ENCODE measurements around the gene RFX3. TPM values are rescaled to one million over a fixed set of nuclear protein-coding genes. Genes with fewer than 3 reads are reported as not detected.
"Not testable (repeated sequence)": the region's sequence is repeated elsewhere in the genome, so short reads cannot be mapped to it uniquely, and the experiment has no call there.

Gene RFX3
- total RNA-seq, 1 experiment from 2014 or later = 0.60 TPM

DNA sequence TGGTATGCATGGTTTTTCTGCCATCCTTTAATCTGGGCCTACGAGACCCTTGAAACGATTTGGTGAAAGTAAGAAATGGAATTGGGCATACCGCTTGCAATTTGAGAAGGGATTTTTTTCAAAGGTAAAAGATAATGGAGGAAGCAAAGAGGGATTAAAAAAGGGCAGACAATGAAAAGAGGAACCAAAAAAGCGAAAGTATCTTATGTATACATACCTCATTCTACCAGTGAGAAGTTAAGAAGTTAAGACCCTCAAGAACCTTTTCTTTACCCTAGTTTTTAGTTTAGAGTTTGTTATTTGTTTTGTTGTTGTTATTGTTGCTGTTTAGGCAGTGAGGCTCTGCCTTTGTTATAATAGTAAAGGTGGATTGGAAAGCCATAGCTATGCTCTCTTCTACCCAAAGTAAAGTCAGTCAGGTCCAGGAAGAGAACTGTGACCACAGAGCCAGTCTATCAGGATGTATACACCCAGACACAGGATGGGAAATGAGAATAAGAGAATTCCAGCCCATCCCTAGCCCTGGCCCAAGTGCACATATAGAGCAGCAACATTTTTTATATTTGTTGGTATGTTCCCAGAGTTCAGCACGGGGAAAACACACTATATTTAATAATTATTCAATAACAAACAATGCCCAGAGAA, 166.6 kb downstream of the RFX3 start:
- no peak for DNase-seq (ENCODE audit: low spot score)

- no peak for DNase-seq (ENCODE audit: low spot score)
These were observed 177.6 kb downstream of the RFX3 start for GRCh38 chr9:3348169-3348568.

- DNase-seq (ENCODE audit: low spot score) = no peak
These were observed 179.3 kb downstream of the RFX3 start for GRCh38 chr9:3346549-3346948.

- no peak for DNase-seq (ENCODE audit: low spot score)
These were observed 182.1 kb downstream of the RFX3 start for GRCh38 chr9:3343671-3344070.

DNA sequence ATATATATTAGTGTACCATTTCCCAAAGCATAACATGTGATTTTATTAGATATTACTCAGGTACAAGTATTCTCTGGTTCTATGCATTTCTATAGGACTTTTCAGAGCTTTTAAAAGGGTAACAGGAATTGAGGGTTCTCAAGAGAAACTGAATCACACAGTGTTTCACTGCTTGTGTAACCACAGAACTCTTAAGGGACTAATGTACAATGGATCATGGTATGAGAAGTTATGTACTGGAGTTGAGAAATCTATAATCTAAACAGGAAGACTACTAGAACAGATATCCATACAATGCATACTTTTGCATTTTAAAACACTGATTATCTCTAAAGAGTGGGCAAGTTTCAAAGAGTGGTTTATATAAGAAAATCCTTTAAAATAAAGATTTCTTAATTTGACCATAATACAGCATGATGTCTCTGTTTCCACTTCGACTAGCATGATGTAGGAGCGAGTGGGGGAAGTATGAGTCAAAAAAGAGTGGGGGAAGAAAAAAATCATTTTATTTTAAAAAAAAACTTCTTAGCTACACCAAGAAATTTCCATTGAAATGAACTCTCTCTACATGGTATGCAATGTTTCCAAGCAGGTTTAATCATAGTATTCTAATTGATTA, 183.5 kb downstream of the RFX3 start:
- DNase-seq (ENCODE audit: low spot score) = no peak

- peak; percentile 14 for DNase-seq (ENCODE audit: low spot score)
These were observed 188.1 kb downstream of the RFX3 start for GRCh38 chr9:3337515-3338225.

DNA sequence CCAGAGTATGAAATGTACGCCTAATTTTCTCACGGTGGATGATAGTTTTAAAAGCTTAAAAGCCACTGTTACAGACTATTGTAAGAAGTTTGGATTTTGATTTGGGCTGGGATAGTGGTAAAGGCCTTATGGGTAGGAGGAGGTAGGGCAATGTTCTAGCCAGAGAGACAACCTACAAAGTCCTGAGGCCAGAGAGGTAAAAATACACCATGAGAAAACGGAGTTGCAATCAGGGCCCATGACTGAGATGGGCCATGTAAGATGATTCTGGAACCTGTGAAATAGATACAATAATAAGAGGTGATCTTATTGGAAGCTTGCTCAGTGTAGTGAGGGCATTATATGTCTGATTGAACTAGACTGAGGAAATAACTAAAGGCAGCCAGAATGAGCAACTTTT, 188.8 kb downstream of the RFX3 start:
- no peak for DNase-seq (ENCODE audit: low spot score)

DNA sequence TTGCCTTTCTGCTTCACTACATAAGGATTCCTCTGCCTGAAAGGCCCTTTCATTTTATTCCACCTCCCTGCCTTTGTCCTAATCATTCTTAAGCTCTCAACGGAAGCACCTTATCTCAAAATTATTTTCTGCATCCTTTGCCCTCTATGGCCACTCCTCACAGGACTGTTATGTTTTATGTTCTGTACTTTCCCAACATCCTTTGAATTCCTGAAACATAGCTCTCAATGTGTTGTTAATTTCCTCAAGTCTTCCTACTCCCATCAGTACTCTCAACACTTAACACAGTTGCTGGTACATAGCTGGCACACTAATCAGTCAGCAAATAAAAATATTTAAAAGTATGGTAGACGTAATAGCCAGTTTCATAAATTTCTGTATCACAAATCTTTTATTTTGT, 193.0 kb downstream of the RFX3 start:
- DNase-seq (ENCODE audit: low spot score) = no peak

GRCh38 chr9:3331801-3332200, 194.0 kb downstream of the RFX3 start:
- peak; percentile 4 for DNase-seq (ENCODE audit: low spot score)

GRCh38 chr9:3330792-3331420, 194.9 kb downstream of the RFX3 start:
- no peak for DNase-seq (ENCODE audit: low spot score)

DNA sequence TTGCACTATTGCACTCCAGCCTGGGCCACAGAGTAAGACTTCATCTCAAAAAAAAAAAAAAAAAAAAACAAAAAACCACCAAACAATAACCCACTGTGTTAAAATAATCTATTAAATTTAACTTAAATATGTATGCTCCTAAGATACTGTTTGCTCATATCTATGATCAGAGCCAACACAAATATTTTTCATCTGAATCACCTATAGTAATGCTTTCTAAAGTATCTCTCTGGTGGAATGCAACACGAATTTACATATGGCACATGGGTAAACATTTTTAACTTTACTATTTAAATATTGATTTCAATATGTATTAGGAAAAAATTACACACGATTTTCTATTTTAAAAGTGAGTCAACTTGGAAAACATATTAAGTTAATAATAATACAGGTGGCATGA, 196.4 kb downstream of the RFX3 start:
- DNase-seq (ENCODE audit: low spot score) = no peak

GRCh38 chr9:3323714-3324113, 202.1 kb downstream of the RFX3 start:
- no peak for DNase-seq (ENCODE audit: low spot score)

DNA sequence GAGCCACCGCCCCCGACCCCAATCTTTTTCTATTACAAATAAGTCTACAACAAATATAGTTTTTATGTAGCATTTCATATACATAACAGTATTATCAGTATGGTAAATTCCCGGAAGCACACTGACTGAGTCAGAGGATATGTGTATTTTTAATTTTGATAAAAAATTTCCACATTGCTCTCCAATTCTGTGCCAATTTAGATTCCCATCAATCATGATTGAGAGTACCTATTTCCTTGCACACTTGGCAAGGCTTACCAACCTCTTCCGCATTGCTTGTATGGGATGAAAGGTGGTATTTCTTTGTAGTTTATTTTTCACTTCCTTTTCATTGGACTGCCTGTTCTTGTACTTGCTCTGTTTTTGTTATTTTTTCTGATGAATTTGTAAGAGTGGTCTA, 204.6 kb downstream of the RFX3 start:
- DNase-seq (ENCODE audit: low spot score) = no peak

- DNase-seq (ENCODE audit: low spot score) = not testable (repeated sequence)
These were observed 213.2 kb downstream of the RFX3 start for GRCh38 chr9:3312595-3312994.

DNA sequence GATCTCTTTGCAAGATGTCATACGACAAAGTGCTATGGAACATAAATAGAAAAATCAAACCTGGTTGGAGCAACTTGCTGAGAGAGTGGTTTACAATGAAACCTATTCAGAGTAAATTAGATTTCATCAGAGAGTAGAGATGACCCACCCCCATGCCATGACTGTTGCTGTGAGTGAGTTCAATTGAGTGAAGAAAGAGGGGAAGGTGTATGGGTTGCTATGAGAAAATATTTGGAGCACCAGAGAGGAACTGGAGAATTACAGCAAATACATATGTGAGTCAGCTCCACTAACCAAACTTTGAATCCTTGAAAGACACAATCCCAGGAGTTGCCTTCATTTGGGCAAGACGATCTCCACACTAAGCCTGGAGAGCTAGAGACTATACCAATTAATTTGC, 217.2 kb downstream of the RFX3 start:
- DNase-seq (ENCODE audit: low spot score) = no peak

- not testable (repeated sequence) for DNase-seq (ENCODE audit: low spot score)
These were observed 221.4 kb downstream of the RFX3 start for GRCh38 chr9:3304388-3304787.

DNA sequence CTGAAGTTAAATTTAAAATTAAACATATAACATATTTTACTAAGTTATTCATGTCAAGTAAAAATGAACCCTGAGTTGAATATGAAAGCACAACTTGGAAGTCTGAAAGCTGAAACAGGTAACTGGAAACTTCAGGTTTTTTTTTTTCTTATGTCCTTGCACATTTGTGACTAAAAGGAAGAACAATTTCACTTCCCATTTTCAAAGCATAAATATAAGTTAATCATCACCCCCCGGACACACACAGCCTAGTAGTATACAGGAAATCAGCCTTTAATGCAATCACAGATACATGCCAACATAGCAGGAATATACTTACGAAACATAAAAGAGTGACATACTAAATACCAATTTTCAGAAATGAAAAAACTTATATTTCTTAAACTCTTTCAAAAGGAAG, 225.9 kb downstream of the RFX3 start:
- no peak for DNase-seq (ENCODE audit: low spot score)

DNA sequence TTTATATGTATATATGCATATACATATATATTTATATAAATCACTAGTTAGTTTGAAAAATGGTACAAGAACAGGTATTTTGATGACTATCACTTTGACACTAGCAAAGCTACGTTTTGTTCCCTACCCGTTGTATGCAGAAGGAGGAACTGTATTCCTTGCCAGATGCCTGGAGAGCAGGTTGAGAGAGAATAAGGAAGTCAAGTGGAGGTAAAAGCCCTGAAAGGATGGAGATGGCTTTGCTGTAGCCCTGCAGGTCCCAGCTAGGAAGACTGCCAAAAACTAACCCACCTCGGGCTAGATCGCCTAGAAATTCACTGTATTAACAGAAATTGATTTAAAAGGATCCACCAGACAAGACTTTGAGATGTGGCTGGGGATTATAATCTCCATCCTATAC, 229.3 kb downstream of the RFX3 start:
- no peak for DNase-seq (ENCODE audit: low spot score)

GRCh38 chr9:3292311-3292710, 233.5 kb downstream of the RFX3 start:
- DNase-seq (ENCODE audit: low spot score) = no peak

GRCh38 chr9:3290231-3290840, 235.5 kb downstream of the RFX3 start:
- no peak for DNase-seq (ENCODE audit: low spot score)

GRCh38 chr9:3288686-3289085, 237.1 kb downstream of the RFX3 start:
- no peak for DNase-seq (ENCODE audit: low spot score)
